C4-2B (cell line): ENCODE results near the gene ACOX2.

ENCODE experiments used
- H3K27ac ChIP-seq: fragments of 450-650 bp; 2 replicates; pipeline ENCODE4 v1.5.1; 2017
- ZFX ChIP-seq: fragments of 450-650 bp; IDR thresholded peaks from 2 replicates; pipeline ENCODE4 v1.6.1; 2017
- TF ChIP-seq, protein P1 (sequence below): fragments of 450-650 bp; conservative IDR thresholded peaks from 2 replicates; pipeline ENCODE4 v1.5.1; 2017; ENCODE audit warnings: mild to moderate bottlenecking

ACOX2 gene

DNA sequence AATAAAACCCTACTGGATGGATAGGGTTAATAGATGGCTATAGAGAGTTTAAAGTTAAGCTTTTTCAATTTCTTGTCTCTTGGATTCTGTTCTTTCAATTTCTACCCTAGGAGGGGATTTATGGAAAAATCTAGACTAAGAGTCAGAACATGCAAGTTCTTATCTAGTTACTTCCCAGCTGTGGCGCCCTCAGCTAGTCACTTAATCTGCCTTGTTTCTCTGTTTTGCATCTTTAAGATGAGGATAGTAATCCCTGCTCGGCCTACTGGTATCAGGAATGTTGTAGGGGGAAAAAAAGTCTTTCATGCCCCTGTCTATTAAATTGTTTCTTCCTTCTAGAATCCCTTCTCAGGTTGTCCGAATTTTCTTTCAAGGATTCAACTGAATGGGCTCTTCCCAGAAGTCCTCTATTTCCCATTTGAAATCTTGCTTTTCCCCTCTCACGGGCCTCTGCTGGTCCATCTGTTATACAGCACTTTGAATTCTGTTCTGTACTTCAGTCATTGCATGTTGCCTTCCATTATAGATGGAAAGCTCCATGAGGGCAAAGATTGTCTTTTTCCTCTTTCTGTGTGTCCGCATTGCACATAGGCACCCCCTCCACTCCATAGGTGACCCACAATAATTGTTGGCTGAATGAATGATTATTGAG lies 40.7 kb downstream of the ACOX2 start:
- H3K27ac ChIP-seq: no peak overlapping the region
- TF ChIP-seq ZFX: no peak
- TF ChIP-seq, protein P1, sequence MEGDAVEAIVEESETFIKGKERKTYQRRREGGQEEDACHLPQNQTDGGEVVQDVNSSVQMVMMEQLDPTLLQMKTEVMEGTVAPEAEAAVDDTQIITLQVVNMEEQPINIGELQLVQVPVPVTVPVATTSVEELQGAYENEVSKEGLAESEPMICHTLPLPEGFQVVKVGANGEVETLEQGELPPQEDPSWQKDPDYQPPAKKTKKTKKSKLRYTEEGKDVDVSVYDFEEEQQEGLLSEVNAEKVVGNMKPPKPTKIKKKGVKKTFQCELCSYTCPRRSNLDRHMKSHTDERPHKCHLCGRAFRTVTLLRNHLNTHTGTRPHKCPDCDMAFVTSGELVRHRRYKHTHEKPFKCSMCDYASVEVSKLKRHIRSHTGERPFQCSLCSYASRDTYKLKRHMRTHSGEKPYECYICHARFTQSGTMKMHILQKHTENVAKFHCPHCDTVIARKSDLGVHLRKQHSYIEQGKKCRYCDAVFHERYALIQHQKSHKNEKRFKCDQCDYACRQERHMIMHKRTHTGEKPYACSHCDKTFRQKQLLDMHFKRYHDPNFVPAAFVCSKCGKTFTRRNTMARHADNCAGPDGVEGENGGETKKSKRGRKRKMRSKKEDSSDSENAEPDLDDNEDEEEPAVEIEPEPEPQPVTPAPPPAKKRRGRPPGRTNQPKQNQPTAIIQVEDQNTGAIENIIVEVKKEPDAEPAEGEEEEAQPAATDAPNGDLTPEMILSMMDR: no peak

DNA sequence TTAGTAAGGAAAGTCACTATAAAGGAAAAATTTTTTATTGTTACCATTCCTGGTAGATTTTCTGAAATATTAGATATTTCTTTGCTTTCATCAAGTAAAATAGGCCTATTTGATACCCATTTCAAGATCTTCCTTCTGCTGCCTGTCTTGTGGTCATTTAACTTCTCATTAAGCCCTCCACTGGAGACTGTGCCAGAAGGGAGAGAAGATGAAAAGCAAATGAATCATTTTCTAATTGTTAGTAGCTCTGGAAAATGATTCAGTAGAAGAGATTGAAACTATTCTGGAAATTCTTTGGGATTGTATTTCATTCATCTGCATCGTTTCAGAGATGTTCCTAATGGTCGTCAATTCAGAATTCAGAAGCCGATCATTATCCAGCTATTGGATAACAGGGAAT lies 41.9 kb downstream of the ACOX2 start:
- TF ChIP-seq, protein P1: no peak
- no peak for TF ChIP-seq ZFX
- no peak overlapping the region for H3K27ac ChIP-seq

DNA sequence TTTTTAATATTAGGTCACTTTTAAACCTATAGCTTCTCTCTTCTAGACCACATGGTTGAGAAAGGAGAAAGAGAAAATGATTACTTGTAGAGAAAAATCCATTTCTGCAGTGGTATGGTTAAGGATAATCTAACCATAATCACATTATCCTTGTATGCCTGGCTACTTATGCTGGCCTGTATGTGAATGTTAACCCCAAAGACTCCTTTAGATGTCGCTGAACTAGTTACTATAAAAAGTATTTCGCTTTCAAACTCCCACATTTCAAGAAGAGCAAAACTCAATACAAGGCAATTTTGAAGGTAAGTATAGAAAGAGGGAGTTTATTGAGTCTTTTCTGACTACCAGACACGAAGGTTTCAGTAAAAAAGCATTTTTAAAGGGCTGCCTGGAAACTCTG lies 42.9 kb downstream of the ACOX2 start:
- no peak overlapping the region for H3K27ac ChIP-seq
- TF ChIP-seq, protein P1: no peak
- no peak for TF ChIP-seq ZFX

DNA sequence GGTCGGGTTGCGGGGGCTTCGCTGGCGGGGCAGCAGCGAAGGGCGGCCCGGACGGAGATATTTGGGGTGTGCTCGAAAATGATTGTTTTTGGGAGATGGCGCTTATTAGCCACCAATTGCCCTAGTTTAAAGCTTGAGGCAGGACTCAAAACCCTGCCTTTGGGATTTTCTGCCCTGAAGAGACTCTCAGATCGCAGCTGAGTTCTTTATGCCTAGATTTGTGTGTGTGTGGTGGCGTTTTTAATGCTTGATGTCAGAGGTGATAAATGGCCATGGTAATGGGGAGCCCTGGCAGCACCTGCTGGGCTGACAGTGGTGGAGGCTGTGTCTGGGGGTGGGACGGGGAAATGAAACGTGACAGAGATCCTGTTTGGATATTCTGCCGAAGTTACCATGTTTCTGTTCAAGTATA lies 44.5 kb downstream of the ACOX2 start:
- TF ChIP-seq ZFX: 0 out of 2 replicates have a peak, but pooled peaks have one; percentile 19
- TF ChIP-seq, protein P1: no peak
- peak overlapping the region; percentile 81 for H3K27ac ChIP-seq

DNA sequence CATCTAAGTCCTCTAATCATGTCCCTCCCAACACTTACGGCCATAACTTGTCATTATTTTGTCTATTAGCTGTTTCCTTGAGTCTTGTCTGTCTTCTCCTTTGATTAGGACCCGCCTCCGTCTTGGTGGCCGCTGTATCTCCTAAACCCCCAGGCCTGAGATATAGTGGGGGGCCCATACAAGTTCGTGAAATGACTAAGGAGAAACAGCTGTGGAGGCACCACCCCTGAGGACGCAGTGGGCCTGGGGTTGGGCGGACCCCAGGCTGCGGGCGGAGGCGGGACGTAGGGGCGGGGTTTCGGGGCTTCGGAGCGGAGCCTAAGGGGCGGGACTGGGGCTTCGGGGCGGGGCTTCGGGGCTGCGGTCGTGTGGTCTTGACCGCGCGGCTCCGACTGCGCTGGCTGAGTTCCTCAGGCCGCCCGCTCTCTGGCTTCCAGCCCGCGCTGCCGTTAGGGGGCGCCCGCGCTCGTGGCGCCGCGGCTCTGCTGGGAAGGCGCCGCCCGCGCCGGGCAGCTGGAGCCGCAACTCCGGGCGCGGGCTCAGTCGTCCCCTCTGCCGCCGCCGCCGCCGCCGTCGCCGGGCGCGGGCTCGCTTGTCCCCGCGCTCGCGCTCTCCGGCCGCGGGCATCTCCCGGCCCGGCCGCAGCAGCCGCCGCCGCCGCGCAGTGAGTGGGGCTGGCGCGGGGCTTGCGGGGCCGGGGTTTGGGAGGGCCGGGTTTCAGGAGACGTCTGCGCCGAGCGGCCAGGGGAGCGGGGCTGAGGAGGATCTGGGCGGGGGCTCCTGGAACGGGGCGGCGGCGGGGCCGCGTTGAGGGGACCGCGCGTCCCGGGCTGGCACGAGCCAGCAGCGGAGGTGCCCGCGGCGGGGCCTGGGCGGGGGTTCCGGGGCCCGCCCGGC lies 45.2 kb downstream of the ACOX2 start, which contains the start of gene KCTD6:
Gene KCTD6, plus strand, starts transcription at position 591 of the 897 bp plus-strand sequence. CDS start 6,660 bp downstream, outside the sequence.
- H3K27ac ChIP-seq: peak within 1 kb of the TSS; percentile 81
- peak; percentile 59 for TF ChIP-seq ZFX
- TF ChIP-seq, protein P1: peak; percentile 91

DNA sequence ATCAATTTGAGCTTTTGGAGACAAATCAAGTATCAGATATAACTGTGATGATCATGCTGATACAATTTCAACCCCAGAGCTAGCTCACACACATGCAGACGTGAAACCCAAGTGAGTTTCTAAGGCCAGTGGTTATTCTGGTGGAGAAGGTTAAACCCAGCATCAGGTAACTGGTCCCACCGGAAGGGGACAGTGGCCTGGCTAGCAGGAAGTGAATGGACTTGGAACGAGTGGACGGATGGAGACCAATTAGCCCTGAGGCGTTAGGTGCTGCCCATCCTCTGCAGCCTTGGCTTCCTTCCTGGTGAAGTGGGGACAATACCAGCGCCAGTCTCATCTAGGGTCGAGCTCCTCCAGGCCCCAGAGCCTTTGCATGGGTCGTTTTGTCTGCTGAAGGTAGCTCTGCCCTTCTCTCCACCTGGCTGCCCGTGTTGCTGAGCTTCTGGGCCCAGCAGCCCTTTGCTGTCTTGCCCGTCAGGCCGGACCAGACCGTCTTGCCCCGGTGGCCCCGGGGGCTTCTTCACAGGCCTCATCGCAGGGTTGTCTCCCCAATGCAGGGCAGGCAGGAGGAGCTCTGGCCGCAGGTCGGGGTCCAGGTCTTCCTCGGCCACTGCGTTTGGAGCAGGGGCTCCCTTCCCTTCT lies 46.0 kb downstream of the ACOX2 start:
- TF ChIP-seq ZFX: no peak
- TF ChIP-seq, protein P1: no peak
- H3K27ac ChIP-seq: peak overlapping the region; percentile 33
